Measurements from ENCODE around the gene LTB4R2.

The LTB4R2 gene

GRCh38 chr14:24361326-24361725 lies 51.4 kb downstream of the LTB4R2 start:
- Histone ChIP-seq H3K4me3 (no peak overlapping the region), H3K27me3 (ENCODE audit: low read depth) (peaks cover 5% of the 10 kb centered on the region), H3K9me3 (no peaks in the 10 kb centered on the region), H3K36me3 (replicated peaks) (no peaks in the 10 kb centered on the region), H3K4me1 (peaks cover 6% of the 10 kb centered on the region; the same call in 1 of the 2 replicates)
- no peak for DNase-seq (ENCODE audit: low spot score in 2 of 2)
- in situ Hi-C loops (cut with MboI; ENCODE audit: low sequenced_read_pairs), result no loop called here

Measured in HAP-1 (cell line).